ENCODE measurements around the gene ACER1. TPM values are rescaled to one million over a fixed set of nuclear protein-coding genes. Genes with fewer than 3 reads are reported as not detected.

The ACER1 gene
- total RNA-seq, 1 donor = not detected

- TF ChIP-seq CTCF (IDR thresholded peaks at IDR 0.05; ENCODE audit: insufficient read depth, low read length) = no peak
- H3K4me3 ChIP-seq (ENCODE audit: low read depth, low read length) = no peak overlapping the region
- no peak for DNase-seq (ENCODE audit: low read depth)
These were observed 7.2 kb upstream of the ACER1 start for GRCh38 chr19:6340493-6341201.

GRCh38 chr19:6334490-6335285 is 1.3 kb upstream of the ACER1 start:
- no peak for TF ChIP-seq CTCF (IDR thresholded peaks at IDR 0.05; ENCODE audit: insufficient read depth, low read length)
- H3K4me3 ChIP-seq (ENCODE audit: low read depth, low read length) = no peak overlapping the region
- DNase-seq (ENCODE audit: low read depth) = no peak

GRCh38 chr19:6326815-6327214 is 6.6 kb downstream of the ACER1 start:
- no peak for TF ChIP-seq CTCF (IDR thresholded peaks at IDR 0.05; ENCODE audit: insufficient read depth, low read length)
- no peak for DNase-seq (ENCODE audit: low read depth)
- H3K4me3 ChIP-seq (ENCODE audit: low read depth, low read length) = no peak overlapping the region

- no peak for DNase-seq (ENCODE audit: low read depth)
- TF ChIP-seq CTCF (IDR thresholded peaks at IDR 0.05; ENCODE audit: insufficient read depth, low read length) = no peak
- no peak overlapping the region for H3K4me3 ChIP-seq (ENCODE audit: low read depth, low read length)
These were observed 7.8 kb downstream of the ACER1 start for GRCh38 chr19:6325614-6326013.

- no peak for DNase-seq (ENCODE audit: low read depth)
- no peak for TF ChIP-seq CTCF (IDR thresholded peaks at IDR 0.05; ENCODE audit: insufficient read depth, low read length)
- H3K4me3 ChIP-seq (ENCODE audit: low read depth, low read length) = no peak overlapping the region
These were observed 8.7 kb downstream of the ACER1 start for GRCh38 chr19:6324757-6325156.

- H3K4me3 ChIP-seq (ENCODE audit: low read depth, low read length) = no peak overlapping the region
- TF ChIP-seq CTCF (IDR thresholded peaks at IDR 0.05; ENCODE audit: insufficient read depth, low read length) = no peak
- DNase-seq (ENCODE audit: low read depth) = no peak
These were observed 11.1 kb downstream of the ACER1 start for GRCh38 chr19:6322284-6322683.

All from fibroblast of the aortic adventitia (primary cell).